Stimulated activated CD4-positive, alpha-beta T cell treated with anti-CD3 and anti-CD28 coated beads, Interleukin-4, amount 100 ng/mL, for 4 hours (primary cell): ENCODE measurements around the gene STPG3.
A peak's percentile ranks its signal among the peaks of the same experiment; 100 is the strongest.
"Not testable (repeated sequence)": the region's sequence is repeated elsewhere in the genome, so short reads cannot be mapped to it uniquely, and the experiment has no call there.

Experiments used
- DNase-seq, 2 experiments: peaks; one replicate each; pipeline ENCODE4 v3.0.0-alpha.2; 2020

STPG3 gene

GRCh38 chr9:137247135-137247915 lies 3.8 kb upstream of the STPG3 start:
- DNase-seq, result no peak

- no peak for DNase-seq
Measured at GRCh38 chr9:137247916-137248175, 3.2 kb upstream of the STPG3 start.

- no peak for DNase-seq
Measured at GRCh38 chr9:137250329-137251193, 525 bp upstream of the STPG3 start.

GRCh38 chr9:137251490-137252268 lies 593 bp downstream of the STPG3 start:
- DNase-seq, result no peak

GRCh38 chr9:137252555-137253506 lies 1.7 kb downstream of the STPG3 start:
- no peak for DNase-seq

- DNase-seq, result no peak
Measured at GRCh38 chr9:137253717-137254623, 2.9 kb downstream of the STPG3 start.

GRCh38 chr9:137254624-137255447 lies 3.8 kb downstream of the STPG3 start, which contains the start of gene NELFB:
Gene NELFB, plus strand, starts transcription at chr9:137255327.
- DNase-seq, result peak; percentile 91 to 99

GRCh38 chr9:137255448-137256114 lies 4.5 kb downstream of the STPG3 start:
- DNase-seq, result no peak

GRCh38 chr9:137256362-137256761 lies 5.3 kb downstream of the STPG3 start:
- DNase-seq, result no peak

GRCh38 chr9:137256856-137257255 lies 5.8 kb downstream of the STPG3 start:
- no peak for DNase-seq

- DNase-seq, result not testable (repeated sequence)
Measured at GRCh38 chr9:137262173-137262908, 11.3 kb downstream of the STPG3 start.

GRCh38 chr9:137262909-137263285 lies 11.8 kb downstream of the STPG3 start:
- no peak for DNase-seq

- no peak for DNase-seq
Measured at GRCh38 chr9:137263506-137263905, 12.4 kb downstream of the STPG3 start.

- DNase-seq, result no peak
Measured at GRCh38 chr9:137264067-137264466, 13.0 kb downstream of the STPG3 start.

GRCh38 chr9:137265496-137266161 lies 14.5 kb downstream of the STPG3 start:
- no peak for DNase-seq

- DNase-seq, result no peak
Measured at GRCh38 chr9:137266162-137266527, 15.1 kb downstream of the STPG3 start.

GRCh38 chr9:137266585-137267453 lies 15.7 kb downstream of the STPG3 start:
- DNase-seq, result no peak
